ENCODE results near the gene MTA1.

Gene MTA1

GRCh38 chr14:105411017-105411941 lies 8.3 kb upstream of the MTA1 start:
- DNase-seq = no peak

- no peak for DNase-seq
Observed at GRCh38 chr14:105411985-105412770, 7.4 kb upstream of the MTA1 start.

- no peak for DNase-seq
Observed at GRCh38 chr14:105412771-105413543, 6.7 kb upstream of the MTA1 start.

- peak; percentile 56 for DNase-seq
Observed at GRCh38 chr14:105413544-105413886, 6.1 kb upstream of the MTA1 start.

- no peak for DNase-seq
Observed at GRCh38 chr14:105414456-105415371, 4.9 kb upstream of the MTA1 start.

DNA sequence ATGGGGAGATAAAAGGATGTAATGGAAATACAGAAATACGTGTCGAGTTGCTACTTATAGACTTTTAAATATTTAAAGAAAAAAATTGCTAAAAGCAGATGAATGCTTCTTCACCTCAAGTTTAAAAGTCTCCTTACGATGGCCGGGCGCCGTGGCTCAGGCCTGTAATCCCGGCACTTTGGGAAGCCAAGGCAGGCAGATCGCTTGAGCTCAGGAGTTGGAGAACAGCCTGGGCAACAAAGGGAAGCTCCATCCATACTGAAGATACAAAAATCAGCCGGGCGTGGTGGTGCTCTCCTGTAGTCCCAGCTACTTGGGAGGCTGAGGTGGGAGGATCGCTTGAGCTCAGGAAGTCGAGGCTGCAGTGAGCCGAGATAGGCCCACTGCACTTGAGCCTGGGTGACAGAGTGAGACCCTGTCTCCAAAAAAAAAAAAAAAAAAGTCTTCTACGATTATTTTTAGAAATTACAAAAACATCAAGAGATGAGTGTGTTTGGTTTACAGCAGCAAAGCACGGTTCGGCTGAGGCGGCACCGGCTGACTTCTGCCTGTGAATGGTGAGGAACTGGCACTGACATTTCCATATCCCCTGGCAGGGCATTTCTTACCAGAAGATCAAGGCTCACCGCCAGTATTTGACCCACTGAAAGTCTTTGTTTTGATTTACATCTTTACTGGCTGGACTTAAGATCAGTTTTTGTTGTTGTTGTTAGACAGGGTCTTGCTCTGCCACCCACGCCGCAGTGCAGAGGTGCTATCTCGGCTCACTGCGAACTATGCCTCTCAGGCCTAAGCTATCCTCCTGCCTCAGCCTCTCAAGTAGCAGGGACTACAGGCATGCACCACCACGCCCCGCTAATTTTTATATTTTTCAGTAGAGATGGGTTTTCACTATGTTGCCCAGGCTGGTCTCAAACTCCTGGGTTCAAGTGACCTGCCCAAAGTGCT lies 3.9 kb upstream of the MTA1 start:
- no peak for DNase-seq

DNA sequence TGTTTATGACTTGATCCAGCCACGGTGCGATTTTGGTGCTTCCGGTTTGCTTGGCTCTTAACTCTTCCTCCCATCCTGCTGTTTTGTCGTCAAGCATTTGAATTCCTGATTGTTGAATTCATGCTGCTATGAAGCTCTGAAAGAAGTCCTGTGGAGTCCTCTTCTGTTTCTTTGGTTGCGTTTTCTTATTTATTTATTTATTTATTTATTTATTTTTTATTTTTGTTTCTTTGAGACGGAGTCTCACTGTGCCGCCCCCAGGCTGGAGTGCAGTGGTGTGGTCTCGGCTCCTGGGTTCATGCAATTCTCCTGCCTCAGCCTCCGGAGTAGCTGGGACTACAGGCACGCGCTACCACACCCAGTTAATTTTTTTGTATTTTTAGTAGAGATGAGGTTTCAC lies 3.0 kb upstream of the MTA1 start:
- no peak for DNase-seq

GRCh38 chr14:105417690-105418121 lies 1.9 kb upstream of the MTA1 start:
- DNase-seq = no peak

GRCh38 chr14:105418269-105419194 lies 1.1 kb upstream of the MTA1 start:
- no peak for DNase-seq

GRCh38 chr14:105420101-105420973 lies 710 bp downstream of the MTA1 start:
- DNase-seq = no peak

- DNase-seq = no peak
Observed at GRCh38 chr14:105420974-105421674, 1.5 kb downstream of the MTA1 start.

DNA sequence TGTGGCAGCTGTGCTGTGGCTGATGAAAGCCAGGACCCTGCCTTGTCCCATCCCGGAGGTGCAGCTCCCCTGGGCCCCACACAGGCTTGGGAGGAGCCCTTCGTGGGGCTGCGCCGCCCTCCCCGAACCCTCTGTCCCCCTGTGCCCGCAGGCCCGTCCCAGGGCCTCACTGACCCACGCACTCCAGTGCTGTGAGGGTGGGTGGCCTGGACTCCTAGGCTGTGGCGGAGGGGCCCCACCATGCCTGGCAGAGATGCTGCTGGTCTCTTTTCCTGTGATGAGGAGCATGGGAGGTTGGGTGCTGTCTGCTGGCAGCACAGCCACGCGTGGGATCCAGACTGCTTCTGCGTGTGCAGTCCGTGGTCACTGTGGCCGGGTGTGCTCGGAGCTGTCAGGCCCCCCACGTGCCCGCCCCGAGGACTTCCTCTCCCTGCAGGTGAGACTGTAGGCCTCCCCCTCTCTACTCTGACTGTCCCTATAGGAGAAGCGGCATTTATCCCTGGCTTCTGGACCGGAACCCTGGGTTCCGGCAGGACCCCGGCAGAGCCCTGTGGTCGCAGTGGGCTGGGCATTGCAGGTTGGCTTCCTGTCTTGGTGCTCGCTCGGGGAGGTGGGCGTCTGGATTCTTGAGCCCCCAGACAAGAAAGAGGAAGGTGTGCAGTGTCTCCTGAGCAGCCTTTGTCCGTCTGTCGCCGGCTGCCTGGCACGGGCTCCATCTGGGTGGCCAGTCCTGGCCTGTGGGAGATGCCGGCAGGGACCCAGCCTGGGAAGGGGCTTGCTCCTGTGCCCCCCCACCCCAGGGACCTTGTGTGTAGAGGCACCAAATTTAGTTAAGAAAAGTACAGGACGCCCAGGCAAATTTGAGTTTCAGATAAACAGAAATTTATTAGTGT lies 2.3 kb downstream of the MTA1 start:
- no peak for DNase-seq

- no peak for DNase-seq
Observed at GRCh38 chr14:105422695-105423487, 3.3 kb downstream of the MTA1 start.

DNA sequence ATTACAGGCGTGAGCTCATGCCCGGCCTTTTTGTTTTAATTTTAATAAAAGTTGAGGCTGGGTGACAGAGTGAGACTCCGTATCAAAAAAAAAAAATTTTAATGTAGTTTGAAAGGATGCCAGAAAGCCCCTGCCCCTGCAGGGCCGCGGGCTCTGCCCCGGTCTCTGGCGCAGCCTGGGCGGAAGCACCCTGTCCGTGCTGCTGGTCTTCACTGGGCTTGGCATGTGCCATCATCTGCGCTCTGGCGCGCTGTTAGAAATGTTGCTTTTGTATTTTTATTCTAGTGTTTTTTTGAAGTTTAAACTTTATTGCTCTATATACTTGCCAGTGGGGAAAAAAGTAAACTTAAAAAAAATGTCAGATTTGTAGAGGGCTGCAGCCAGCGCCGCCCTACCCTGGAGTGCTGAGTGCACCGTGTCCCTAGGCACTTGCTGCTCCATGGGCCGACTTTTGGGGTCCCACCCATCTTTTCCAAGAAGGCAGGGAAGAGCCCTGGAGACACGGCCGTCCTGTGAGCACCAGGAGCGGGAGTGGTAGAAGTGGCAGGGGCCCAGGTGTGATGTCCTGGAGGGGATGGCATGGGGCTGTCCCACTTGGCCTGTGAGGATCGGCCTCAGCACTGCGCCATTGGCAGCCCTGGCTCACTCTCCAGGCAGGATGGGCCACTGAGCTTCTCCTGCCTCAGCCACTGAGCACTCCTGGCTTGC lies 4.0 kb downstream of the MTA1 start:
- no peak for DNase-seq

DNA sequence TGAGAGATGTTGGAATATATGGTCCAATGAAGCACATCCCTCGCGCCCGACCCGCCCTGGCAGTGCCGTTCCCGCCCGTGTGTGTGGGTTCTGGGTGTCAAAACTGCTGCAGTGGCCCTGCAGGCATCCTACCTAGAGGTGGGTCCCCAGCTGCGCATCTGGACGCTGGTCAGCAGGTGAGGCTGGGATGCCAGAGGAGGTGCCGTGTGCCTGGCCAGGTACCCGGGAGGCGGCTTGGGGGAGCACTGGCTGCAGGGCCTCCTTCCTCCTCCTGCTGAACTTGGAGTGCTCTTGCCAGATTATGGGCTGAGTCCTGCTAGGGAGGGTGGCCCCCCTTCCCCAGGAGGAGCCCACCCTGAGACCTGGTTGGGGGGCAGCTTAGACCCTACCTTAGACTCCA lies 5.2 kb downstream of the MTA1 start:
- DNase-seq = no peak

All from NCI-H446 treated with DMSO at 0.1 percent for 48 hours (cell line).